Glutamatergic neuron (in vitro differentiated cells): ENCODE results near the gene CTCFL. TPM values are rescaled to one million over a fixed set of nuclear protein-coding genes. Genes with fewer than 3 reads are reported as not detected.
A peak's percentile ranks its signal among the peaks of the same experiment; 100 is the strongest.

Experiments
- DNase-seq: peaks from one replicate; pipeline ENCODE4 v3.0.0; 2022
- H3K27ac Mint-ChIP-seq: one replicate; pipeline ENCODE4 v1.8.0; 2020; ENCODE audit warnings: mild to moderate bottlenecking, mixed read lengths, inconsistent platforms; ENCODE audit not compliant: unreplicated experiment
- H3K27me3 Mint-ChIP-seq: one replicate; pipeline ENCODE4 v1.8.0; 2020; ENCODE audit warnings: mild to moderate bottlenecking, moderate library complexity, mixed read lengths, inconsistent platforms; ENCODE audit not compliant: unreplicated experiment
- H3K36me3 Mint-ChIP-seq: one replicate; pipeline ENCODE4 v1.8.0; 2020; ENCODE audit warnings: mild to moderate bottlenecking, mixed read lengths, inconsistent platforms; ENCODE audit not compliant: unreplicated experiment
- H3K4me1 Mint-ChIP-seq: one replicate; pipeline ENCODE4 v1.8.0; 2020; ENCODE audit warnings: mild to moderate bottlenecking, low read depth, mixed read lengths, inconsistent platforms; ENCODE audit not compliant: unreplicated experiment
- H3K4me3 Mint-ChIP-seq: one replicate; pipeline ENCODE4 v1.8.0; 2020; ENCODE audit warnings: mild to moderate bottlenecking, mixed read lengths, inconsistent platforms; ENCODE audit not compliant: unreplicated experiment
- H3K9me3 Mint-ChIP-seq: one replicate; pipeline ENCODE4 v1.8.0; 2020; ENCODE audit warnings: mild to moderate bottlenecking, moderate library complexity, mixed read lengths, inconsistent platforms; ENCODE audit not compliant: unreplicated experiment
- total RNA-seq: library from RNA; stranded (reverse); fragmentation: NEBNext Ultra II Directional; extraction: Animal tissue kit (Norgen Biotek cat#: 25700); gene quantifications from one replicate; pipeline ENCODE4 v1.2.1, GENCODE V29; 2021; ENCODE audit not compliant: unreplicated experiment
- TF ChIP-seq, protein P1 (sequence below): fragments of 200-600 bp; sonication (generic); IDR thresholded peaks from one replicate; pipeline ENCODE4 v1.5.0; 2021; ENCODE audit not compliant: partially characterized antibody, unreplicated experiment

The CTCFL gene
- total RNA-seq, 1 donor from 2014 or later, result not detected

DNA sequence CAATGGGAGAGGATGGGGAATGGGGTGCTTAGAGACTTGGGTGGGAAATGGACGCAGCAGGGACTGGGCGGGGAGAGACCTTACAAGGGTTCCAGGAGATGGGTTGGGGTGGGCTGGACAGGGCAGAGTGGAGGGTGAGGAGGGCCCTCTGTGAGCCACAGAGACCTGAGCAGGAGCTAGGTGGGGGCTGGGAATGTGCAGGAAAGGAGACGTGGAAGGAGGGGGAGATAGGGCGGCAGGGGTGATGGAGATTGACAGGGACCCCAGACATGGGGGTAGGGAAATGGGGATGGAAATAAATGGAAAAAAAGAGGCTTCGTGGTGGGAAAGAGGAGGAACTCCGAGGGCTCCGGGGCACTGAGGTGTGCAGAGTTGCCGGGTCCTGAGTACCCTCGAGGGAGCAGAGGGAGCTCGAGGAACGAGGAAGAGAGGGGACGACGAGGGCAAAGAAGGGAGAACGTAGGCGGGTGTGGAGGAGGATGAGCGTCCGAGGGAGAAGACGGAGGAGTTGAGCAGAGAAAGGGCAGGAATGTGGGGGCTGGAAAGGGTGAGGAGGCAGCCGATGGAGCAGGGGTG lies 2.0 kb upstream of the CTCFL start:
- no peak for DNase-seq
- Mint-ChIP-seq H3K27ac (no peak overlapping the region), H3K4me1 (no peaks in the 10 kb centered on the region), H3K4me3 (no peak overlapping the region), H3K9me3 (no peaks in the 10 kb centered on the region), H3K36me3 (no peaks in the 10 kb centered on the region), H3K27me3 (peaks cover 4% of the 10 kb centered on the region)
- TF ChIP-seq, protein P1, sequence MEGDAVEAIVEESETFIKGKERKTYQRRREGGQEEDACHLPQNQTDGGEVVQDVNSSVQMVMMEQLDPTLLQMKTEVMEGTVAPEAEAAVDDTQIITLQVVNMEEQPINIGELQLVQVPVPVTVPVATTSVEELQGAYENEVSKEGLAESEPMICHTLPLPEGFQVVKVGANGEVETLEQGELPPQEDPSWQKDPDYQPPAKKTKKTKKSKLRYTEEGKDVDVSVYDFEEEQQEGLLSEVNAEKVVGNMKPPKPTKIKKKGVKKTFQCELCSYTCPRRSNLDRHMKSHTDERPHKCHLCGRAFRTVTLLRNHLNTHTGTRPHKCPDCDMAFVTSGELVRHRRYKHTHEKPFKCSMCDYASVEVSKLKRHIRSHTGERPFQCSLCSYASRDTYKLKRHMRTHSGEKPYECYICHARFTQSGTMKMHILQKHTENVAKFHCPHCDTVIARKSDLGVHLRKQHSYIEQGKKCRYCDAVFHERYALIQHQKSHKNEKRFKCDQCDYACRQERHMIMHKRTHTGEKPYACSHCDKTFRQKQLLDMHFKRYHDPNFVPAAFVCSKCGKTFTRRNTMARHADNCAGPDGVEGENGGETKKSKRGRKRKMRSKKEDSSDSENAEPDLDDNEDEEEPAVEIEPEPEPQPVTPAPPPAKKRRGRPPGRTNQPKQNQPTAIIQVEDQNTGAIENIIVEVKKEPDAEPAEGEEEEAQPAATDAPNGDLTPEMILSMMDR, result no peak

DNA sequence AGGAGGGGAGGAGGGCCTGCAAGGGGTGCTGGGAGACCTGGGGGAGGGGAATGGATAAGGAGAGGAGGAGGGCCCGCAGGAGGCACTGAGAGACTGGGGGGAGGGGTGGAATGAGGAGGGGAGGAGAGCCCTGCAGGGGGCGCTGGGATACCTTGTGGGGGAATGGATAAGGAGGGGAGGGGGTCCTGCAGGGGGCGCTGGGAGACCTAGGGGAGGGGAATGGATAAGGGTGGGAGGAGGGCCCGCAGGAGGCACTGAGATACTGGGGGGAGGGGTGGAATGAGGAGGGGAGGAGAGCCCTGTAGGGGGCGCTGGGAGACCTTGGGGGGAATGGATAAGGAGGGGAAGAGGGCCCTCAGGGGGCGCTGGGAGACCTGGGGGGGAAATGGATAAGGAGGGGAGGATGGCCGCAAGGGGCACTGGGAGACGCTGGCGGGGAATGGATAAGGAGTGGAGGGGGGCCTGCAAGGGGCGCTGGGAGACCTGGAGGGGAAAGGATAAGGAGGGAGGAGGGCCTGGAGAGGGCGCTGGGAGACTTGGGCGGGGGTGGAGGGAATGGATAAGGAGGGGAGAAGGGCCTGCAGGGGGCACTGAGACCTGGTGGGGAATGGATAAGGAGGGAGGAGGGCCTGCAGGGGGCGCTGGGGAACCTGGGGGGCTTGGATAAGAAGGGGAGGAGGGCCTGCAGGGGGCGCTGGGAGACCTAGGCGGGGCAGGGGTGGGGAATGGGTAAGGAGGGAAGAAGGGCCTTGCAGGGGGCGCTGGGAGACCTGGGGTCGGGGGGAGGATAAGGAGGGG lies 1.3 kb upstream of the CTCFL start:
- H3K27me3 Mint-ChIP-seq, result peaks cover 4% of the 10 kb centered on the region
- TF ChIP-seq, protein P1, result no peak
- no peaks in the 10 kb centered on the region for H3K4me1 Mint-ChIP-seq
- H3K9me3 Mint-ChIP-seq, result no peaks in the 10 kb centered on the region
- no peak overlapping the region for H3K4me3 Mint-ChIP-seq
- DNase-seq, result peak; percentile 32
- no peaks in the 10 kb centered on the region for H3K36me3 Mint-ChIP-seq
- no peak overlapping the region for H3K27ac Mint-ChIP-seq

DNA sequence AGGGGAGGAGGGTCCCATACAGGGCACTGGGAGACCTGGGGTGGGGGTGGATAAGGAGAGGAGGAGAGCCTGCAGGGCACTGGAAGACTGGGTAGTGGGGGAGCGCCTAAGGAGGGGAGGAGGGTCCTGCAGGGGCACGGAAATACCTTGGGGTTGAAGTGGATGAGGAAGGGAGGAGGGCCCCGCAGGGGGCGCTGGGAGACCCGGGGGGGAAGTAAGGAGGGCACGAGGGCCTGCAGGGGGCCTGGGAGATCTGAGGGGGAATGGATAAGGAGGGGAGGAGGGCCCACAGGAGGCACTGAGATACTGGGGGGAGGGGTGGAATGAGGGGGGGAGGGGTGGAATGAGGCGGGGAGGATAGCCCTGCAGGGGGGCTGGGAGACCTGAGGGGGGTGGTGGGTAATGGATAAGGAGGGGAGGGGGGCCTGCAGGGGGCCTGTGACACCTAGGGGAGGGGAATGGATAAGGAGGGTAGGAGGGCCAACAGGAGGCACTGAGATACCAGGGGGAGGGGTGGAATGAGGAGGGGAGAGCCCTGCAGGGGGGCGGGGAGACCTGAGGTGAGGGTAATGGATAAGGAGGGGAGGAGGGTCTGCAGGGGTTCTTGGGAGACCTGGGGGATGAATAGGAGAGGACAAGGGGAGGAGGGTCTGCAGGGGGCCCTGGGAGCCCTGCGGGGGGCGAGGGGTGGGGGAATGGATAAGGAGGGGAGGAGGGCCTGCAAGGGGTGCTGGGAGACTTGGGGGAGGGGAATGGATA lies 567 bp upstream of the CTCFL start:
- no peak for DNase-seq
- H3K9me3 Mint-ChIP-seq, result no peaks in the 10 kb centered on the region
- no peak overlapping the region for H3K4me3 Mint-ChIP-seq
- H3K27me3 Mint-ChIP-seq, result peaks cover 4% of the 10 kb centered on the region
- no peak overlapping the region for H3K27ac Mint-ChIP-seq
- no peaks in the 10 kb centered on the region for H3K4me1 Mint-ChIP-seq
- H3K36me3 Mint-ChIP-seq, result no peaks in the 10 kb centered on the region
- TF ChIP-seq, protein P1, result no peak

DNA sequence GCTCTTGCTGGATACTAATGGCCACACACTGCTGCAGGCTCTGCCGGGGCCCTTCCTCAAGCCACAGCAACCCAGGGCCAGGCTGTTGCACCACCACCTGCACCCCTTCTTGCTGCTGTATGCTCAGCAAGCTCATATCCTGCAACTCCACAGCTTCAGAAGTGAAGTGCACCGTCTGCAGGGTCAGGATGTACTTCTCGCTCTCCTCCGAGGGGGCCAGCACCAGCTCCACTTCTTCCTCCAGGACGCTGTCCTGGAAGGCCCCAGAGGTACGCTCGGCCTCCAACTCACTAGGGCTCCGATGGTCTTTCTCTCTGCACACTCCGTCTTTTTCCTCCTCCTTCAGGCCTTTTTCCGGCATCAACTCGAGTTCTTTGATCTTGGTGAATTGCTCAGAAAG lies 1.2 kb downstream of the CTCFL start:
- H3K27ac Mint-ChIP-seq, result no peak overlapping the region
- no peaks in the 10 kb centered on the region for H3K4me1 Mint-ChIP-seq
- H3K9me3 Mint-ChIP-seq, result no peaks in the 10 kb centered on the region
- no peak overlapping the region for H3K4me3 Mint-ChIP-seq
- no peak for DNase-seq
- TF ChIP-seq, protein P1, result no peak
- peaks cover 5% of the 10 kb centered on the region for H3K27me3 Mint-ChIP-seq
- no peaks in the 10 kb centered on the region for H3K36me3 Mint-ChIP-seq
